Ishikawa (cell line): ENCODE measurements around the gene ABCB9.
A peak's percentile ranks its signal among the peaks of the same experiment; 100 is the strongest.

Experiments used
- CEBPB ChIP-seq: IDR thresholded peaks from 2 replicates; pipeline ENCODE4 v1.6.1; 2012
- CREB1 ChIP-seq: IDR thresholded peaks from 2 replicates; pipeline ENCODE4 v1.6.1; 2012; ENCODE audit warnings: low read depth
- EGR1 ChIP-seq: IDR thresholded peaks from 2 replicates; pipeline ENCODE4 v1.6.1; 2012
- EP300 ChIP-seq: IDR thresholded peaks from 2 replicates; pipeline ENCODE4 v1.6.1; 2012; ENCODE audit warnings: borderline replicate concordance
- FOXM1 ChIP-seq: IDR thresholded peaks from 2 replicates; pipeline ENCODE4 v1.6.1; 2012; ENCODE audit warnings: low read depth, borderline replicate concordance
- NFIC ChIP-seq: IDR thresholded peaks from 2 replicates; pipeline ENCODE4 v1.6.1; 2012
- RAD21 ChIP-seq: IDR thresholded peaks from 2 replicates; pipeline ENCODE4 v1.6.1; 2012; ENCODE audit warnings: low read depth
- TAF1 ChIP-seq: IDR thresholded peaks from 2 replicates; pipeline ENCODE4 v1.6.1; 2012; ENCODE audit warnings: low read depth, mild to moderate bottlenecking
- TCF12 ChIP-seq: IDR thresholded peaks from 2 replicates; pipeline ENCODE4 v1.6.1; 2012; ENCODE audit warnings: low read depth
- TEAD4 ChIP-seq: IDR thresholded peaks from 2 replicates; pipeline ENCODE4 v1.6.1; 2012
- YY1 ChIP-seq: IDR thresholded peaks from 2 replicates; pipeline ENCODE4 v1.6.1; 2012; ENCODE audit warnings: low read depth
- ZBTB7A ChIP-seq: IDR thresholded peaks from 2 replicates; pipeline ENCODE4 v1.6.1; 2012; ENCODE audit warnings: low read depth
- TF ChIP-seq, protein P1 (sequence below): IDR thresholded peaks from 2 replicates; pipeline ENCODE4 v1.6.1; 2012
- TF ChIP-seq, protein P2 (sequence below): IDR thresholded peaks from 2 replicates; pipeline ENCODE4 v1.6.1; 2012; ENCODE audit warnings: low read depth, mild to moderate bottlenecking
- TF ChIP-seq, protein P3 (sequence below): IDR thresholded peaks from 2 replicates; pipeline ENCODE4 v1.6.1; 2012

Gene ABCB9

DNA sequence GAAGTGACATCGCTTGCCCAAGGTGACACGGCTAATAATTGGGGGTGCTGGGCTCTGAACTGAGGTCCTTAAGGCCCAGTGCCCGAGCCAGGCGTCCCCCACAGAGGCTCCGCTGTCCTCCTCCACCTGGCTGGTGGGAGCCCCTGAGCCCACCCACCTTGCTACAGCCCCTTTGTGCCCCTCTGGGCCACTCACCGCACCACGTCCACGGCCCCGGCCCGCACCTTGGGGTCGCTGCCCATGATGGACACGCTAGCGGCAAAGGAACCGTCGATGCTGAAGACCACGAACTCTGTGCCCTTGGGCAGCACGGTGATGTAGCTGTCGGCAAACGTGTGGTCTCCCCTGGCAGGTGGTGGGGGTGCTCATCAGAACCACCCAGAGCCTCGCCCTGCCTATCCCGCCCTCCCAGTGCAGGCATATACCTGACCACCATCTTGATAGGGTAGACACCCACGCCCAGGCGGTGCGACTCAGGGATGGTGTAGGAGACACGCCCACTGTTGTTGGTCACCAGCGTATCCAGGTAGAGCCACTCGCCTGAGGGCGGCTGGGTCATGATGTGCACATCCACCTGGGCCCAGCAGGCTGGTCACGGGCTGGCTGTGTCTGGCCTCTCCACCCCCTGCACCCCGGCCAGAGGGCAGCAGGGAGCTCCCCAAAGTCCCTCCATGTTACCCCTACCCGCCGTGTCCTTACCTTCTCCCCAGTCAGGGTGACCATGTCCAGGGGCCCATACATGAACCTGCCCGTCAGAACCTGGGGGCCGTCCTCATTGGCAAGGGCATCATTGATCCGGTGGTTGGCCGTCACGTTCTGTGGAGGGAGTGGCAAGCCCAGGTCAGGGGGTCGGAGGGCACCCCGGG, 21.1 kb upstream of the ABCB9 start:
- TF ChIP-seq, protein P1, sequence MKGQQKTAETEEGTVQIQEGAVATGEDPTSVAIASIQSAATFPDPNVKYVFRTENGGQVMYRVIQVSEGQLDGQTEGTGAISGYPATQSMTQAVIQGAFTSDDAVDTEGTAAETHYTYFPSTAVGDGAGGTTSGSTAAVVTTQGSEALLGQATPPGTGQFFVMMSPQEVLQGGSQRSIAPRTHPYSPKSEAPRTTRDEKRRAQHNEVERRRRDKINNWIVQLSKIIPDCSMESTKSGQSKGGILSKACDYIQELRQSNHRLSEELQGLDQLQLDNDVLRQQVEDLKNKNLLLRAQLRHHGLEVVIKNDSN: no peak
- TF ChIP-seq ZBTB7A: no peak
- TF ChIP-seq EGR1: no peak
- TF ChIP-seq TCF12: no peak
- TF ChIP-seq TAF1: no peak
- TF ChIP-seq CREB1: no peak
- no peak for TF ChIP-seq CEBPB
- no peak for TF ChIP-seq EP300
- no peak for TF ChIP-seq TEAD4
- no peak for TF ChIP-seq NFIC
- TF ChIP-seq YY1: no peak
- TF ChIP-seq, protein P2, sequence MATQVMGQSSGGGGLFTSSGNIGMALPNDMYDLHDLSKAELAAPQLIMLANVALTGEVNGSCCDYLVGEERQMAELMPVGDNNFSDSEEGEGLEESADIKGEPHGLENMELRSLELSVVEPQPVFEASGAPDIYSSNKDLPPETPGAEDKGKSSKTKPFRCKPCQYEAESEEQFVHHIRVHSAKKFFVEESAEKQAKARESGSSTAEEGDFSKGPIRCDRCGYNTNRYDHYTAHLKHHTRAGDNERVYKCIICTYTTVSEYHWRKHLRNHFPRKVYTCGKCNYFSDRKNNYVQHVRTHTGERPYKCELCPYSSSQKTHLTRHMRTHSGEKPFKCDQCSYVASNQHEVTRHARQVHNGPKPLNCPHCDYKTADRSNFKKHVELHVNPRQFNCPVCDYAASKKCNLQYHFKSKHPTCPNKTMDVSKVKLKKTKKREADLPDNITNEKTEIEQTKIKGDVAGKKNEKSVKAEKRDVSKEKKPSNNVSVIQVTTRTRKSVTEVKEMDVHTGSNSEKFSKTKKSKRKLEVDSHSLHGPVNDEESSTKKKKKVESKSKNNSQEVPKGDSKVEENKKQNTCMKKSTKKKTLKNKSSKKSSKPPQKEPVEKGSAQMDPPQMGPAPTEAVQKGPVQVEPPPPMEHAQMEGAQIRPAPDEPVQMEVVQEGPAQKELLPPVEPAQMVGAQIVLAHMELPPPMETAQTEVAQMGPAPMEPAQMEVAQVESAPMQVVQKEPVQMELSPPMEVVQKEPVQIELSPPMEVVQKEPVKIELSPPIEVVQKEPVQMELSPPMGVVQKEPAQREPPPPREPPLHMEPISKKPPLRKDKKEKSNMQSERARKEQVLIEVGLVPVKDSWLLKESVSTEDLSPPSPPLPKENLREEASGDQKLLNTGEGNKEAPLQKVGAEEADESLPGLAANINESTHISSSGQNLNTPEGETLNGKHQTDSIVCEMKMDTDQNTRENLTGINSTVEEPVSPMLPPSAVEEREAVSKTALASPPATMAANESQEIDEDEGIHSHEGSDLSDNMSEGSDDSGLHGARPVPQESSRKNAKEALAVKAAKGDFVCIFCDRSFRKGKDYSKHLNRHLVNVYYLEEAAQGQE: no peak
- no peak for TF ChIP-seq RAD21
- TF ChIP-seq, protein P3, sequence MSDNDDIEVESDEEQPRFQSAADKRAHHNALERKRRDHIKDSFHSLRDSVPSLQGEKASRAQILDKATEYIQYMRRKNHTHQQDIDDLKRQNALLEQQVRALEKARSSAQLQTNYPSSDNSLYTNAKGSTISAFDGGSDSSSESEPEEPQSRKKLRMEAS: no peak
- no peak for TF ChIP-seq FOXM1

DNA sequence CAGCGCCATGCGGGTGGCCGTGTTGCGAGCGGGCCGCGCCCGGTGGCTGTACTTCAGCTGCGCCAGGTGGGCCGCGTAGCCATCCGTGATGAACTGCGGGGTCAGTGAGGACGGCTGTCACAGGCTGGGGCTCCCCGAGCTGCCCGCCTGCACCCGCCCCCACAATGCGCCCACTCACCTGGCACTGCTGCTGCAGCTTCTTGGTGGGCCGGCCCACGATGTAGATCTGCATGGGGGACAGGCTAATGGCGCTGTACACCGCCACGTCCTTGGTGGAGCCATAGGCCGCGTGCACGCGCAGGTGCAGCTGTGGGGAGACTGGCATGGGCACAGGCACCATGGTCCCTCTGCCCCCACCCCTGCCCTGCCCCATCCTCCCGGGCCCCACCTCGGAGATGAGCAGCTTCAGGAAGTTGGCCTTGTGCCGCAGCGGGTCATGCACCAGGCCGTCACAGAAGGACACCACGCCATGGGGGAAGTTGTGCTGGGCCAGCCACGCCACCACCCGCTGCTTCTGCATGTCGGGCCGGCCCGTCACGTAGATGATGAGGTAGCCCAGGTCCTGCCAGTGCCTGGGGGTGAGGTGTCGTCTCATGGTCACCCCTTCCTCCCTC, 20.1 kb upstream of the ABCB9 start:
- no peak for TF ChIP-seq TEAD4
- TF ChIP-seq, protein P3: no peak
- no peak for TF ChIP-seq CREB1
- no peak for TF ChIP-seq EP300
- no peak for TF ChIP-seq TCF12

DNA sequence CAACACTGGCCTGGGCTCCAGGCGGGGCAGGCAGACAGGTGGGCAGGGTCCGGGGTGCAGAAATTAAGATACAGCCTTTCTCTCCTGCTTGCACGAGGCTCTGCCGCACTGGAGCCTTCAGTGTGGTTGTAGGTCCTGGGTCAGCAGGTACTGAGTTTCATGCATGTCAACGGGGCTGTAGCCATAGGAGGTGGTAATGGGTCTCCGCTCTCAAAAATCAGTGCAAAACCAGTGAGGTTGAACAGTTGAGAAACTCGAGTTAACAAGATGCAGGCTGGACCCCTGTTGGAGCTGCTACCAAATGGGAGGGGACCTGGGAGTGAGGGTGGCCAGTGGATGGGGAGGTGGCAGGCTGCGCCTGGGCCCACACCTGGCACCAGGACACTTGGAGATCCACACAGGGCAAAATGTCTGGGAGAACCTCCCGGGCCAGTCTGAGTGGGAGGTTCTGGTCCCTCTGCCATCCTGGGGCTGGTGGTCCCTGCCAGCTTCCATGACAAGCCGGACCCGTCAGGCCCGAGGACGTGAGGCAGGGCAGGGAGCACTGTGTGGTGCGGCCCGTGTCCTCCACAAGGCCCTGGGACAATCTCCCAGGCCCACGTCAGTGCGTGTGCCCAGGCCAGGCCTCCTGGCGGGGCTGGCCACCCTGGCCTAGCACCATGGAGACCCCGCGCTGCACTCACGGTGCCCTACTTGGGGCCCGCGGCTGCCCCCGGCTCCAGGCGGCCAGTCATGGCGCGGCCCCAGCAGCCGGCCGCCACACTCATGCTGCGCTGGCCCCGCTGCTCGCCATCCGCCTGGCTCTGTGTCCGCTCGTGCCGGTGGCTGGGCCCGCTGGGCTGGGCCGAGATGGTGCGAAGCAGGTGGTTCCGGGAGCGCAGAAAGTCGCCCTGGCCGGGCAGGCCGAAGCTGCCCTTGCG, 19.3 kb upstream of the ABCB9 start:
- TF ChIP-seq CREB1 (no peak), EGR1 (no peak), EP300 (no peak), FOXM1 (no peak), NFIC (no peak), ZBTB7A (no peak), TAF1 (no peak)

DNA sequence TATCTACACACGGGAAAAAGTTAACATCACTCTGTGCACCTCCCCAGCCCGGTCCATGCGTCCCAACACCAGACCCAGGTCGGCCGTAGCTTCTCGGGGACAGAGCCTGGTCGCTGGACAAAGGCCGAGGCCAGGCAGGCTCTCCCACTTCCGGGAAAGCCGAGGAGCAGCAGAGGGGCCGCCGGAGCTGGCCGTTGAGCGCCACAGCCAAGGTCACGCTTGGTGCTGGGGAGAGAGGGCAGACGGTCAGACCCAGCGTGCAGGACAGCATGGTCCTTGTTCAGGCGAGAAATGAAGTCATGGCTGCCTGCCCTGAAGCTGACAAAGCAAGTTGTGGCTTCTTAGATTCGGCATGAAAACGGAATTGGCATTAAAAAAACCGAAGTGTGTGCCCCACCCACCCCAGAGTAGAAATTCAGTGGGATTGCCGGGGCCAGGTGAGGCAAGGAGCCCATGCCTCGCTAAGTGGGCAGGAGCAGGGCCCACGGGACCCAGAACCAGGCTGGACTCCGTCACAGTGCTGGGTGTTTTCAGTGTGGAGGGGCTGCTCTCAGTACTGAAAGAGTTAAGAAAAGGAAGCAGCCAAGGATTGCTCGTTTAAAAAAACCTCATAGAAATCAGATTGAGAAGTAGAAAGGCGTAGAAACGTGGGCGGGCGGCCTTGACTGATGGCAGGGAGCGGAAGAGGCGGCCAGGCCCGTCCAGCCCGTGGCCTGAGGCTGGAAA, 18.5 kb upstream of the ABCB9 start:
- TF ChIP-seq, protein P1: no peak
- TF ChIP-seq EGR1 (0 out of 2 replicates have a peak, but pooled peaks have one; percentile 19), YY1 (no peak), EP300 (no peak), TAF1 (no peak), TEAD4 (no peak)
- TF ChIP-seq, protein P3: no peak

DNA sequence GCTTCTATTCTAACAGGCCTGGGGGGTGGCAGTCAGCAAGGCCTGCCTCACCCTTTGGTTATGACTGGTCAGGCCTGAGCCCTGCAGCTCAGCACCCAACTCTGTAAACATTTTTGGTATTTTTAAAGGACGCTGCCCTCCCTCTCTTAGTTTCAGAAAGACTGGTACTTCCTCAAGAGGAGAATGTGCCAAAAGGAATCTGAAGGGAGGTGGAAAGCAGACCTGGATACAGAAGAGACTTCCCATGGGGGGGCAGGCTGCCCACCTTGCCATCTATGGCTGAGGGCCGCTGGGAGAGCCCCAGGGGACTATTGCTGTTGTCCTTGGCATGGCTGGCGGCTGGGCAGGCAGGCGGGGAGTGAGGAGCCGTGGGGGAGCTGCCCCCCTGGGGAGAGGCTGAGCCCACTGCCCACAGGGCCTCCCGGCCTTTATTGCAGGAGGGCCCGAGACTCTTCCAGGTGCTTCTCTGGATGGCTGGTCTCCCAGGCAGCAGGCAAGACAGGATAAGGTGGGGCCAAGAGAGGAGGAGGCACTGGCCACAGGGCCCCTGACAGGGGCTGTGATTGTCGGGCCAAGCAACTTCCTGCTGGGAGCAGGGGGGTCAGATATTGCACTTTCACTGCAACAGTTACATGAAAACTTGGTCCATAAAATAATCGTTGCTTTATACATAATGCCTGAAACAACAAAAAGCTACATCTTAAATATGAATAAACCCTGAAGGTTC, 17.7 kb upstream of the ABCB9 start:
- TF ChIP-seq EGR1 (no peak), NFIC (no peak)
